H9 (cell line): ENCODE data around the gene VEZF1. TPM values are rescaled to one million over a fixed set of nuclear protein-coding genes. Genes with fewer than 3 reads are reported as not detected.

Experiments
- DNase-seq: peaks from one replicate; pipeline ENCODE4 v3.0.0-alpha.2; 2017
- H2AFZ ChIP-seq: one replicate; pipeline ENCODE4 v1.6.1; 2013; ENCODE audit warnings: mild to moderate bottlenecking, low read length, control low read depth, moderate library complexity
- H2AK5ac ChIP-seq: 2 replicates; pipeline ENCODE4 v1.6.1; 2013; ENCODE audit warnings: low read length, control low read depth, mixed read lengths; ENCODE audit not compliant: insufficient read length
- H2BK120ac ChIP-seq: one replicate; pipeline ENCODE4 v1.6.1; 2013; ENCODE audit warnings: low read depth, mild to moderate bottlenecking, low read length, control low read depth, inconsistent platforms; ENCODE audit not compliant: poor library complexity, severe bottlenecking
- H2BK12ac ChIP-seq: 2 replicates; pipeline ENCODE4 v1.6.1; 2013; ENCODE audit warnings: low read length, control low read depth, mixed read lengths, low read depth; ENCODE audit not compliant: insufficient read length
- H2BK15ac ChIP-seq: 2 replicates; pipeline ENCODE4 v1.6.1; 2013; ENCODE audit warnings: low read depth, low read length, control low read depth
- H2BK20ac ChIP-seq: one replicate; pipeline ENCODE4 v1.6.1; 2013; ENCODE audit warnings: low read depth, mild to moderate bottlenecking, low read length, control low read depth, inconsistent platforms; ENCODE audit not compliant: poor library complexity, severe bottlenecking
- H2BK5ac ChIP-seq: 2 replicates; pipeline ENCODE4 v1.6.1; 2013; ENCODE audit warnings: low read length, control low read depth, mixed read lengths; ENCODE audit not compliant: insufficient read length
- H3K14ac ChIP-seq: 2 replicates; pipeline ENCODE4 v1.6.1; 2013; ENCODE audit warnings: low read length, control low read depth; ENCODE audit not compliant: insufficient read depth
- H3K18ac ChIP-seq: 2 replicates; pipeline ENCODE4 v1.6.1; 2013; ENCODE audit warnings: low read depth, mild to moderate bottlenecking, mixed read lengths, low read length, control low read depth; ENCODE audit not compliant: insufficient read length
- H3K23ac ChIP-seq: 2 replicates; pipeline ENCODE4 v1.6.1; 2013; ENCODE audit warnings: low read length, control low read depth, mixed read lengths, low read depth; ENCODE audit not compliant: insufficient read length
- H3K23me2 ChIP-seq: 2 replicates; pipeline ENCODE4 v1.6.1; 2013; ENCODE audit warnings: low read depth, mild to moderate bottlenecking, mixed read lengths, low read length, control low read depth; ENCODE audit not compliant: insufficient read length, poor library complexity, severe bottlenecking
- H3K27ac ChIP-seq: 2 replicates; pipeline ENCODE4 v1.5.1; 2013; ENCODE audit warnings: low read length, control low read depth, mixed read lengths, low read depth; ENCODE audit not compliant: insufficient read length
- H3K27me3 ChIP-seq: 2 replicates; pipeline ENCODE4 v1.6.1; 2013; ENCODE audit warnings: low read length, control low read depth, inconsistent platforms; ENCODE audit not compliant: insufficient read depth
- H3K4ac ChIP-seq: 2 replicates; pipeline ENCODE4 v1.6.1; 2013; ENCODE audit warnings: low read depth, mild to moderate bottlenecking, control low read depth, inconsistent platforms, low read length, moderate library complexity
- H3K4me1 ChIP-seq: 2 replicates; pipeline ENCODE4 v1.6.1; 2013; ENCODE audit warnings: low read length, control low read depth, inconsistent platforms; ENCODE audit not compliant: insufficient read depth
- H3K4me2 ChIP-seq: 2 replicates; pipeline ENCODE4 v1.6.1; 2013; ENCODE audit warnings: low read length, control low read depth, mixed read lengths; ENCODE audit not compliant: insufficient read length, insufficient read depth
- H3K56ac ChIP-seq: 2 replicates; pipeline ENCODE4 v1.6.1; 2013; ENCODE audit warnings: low read depth, mild to moderate bottlenecking, mixed read lengths, low read length, control low read depth; ENCODE audit not compliant: insufficient read length
- H3K79me1 ChIP-seq: 2 replicates; pipeline ENCODE4 v1.6.1; 2013; ENCODE audit warnings: low read depth, mild to moderate bottlenecking, moderate library complexity, low read length, control low read depth, inconsistent platforms; ENCODE audit not compliant: insufficient read depth, poor library complexity, severe bottlenecking
- H3K79me2 ChIP-seq: 2 replicates; pipeline ENCODE4 v1.6.1; 2013; ENCODE audit warnings: low read length, control low read depth, inconsistent platforms; ENCODE audit not compliant: insufficient read depth
- H3K9ac ChIP-seq: 2 replicates; pipeline ENCODE4 v1.6.1; 2013; ENCODE audit warnings: low read length, control low read depth, mixed read lengths; ENCODE audit not compliant: insufficient read length; ENCODE audit errors: extremely low read depth
- H3K9me3 ChIP-seq: one replicate; pipeline ENCODE4 v1.6.1; 2013; ENCODE audit warnings: low read depth, low read length, inconsistent platforms; ENCODE audit not compliant: control insufficient read depth
- H3T11ph ChIP-seq: one replicate; pipeline ENCODE4 v1.6.1; 2013; ENCODE audit warnings: mild to moderate bottlenecking, low read length, control low read depth, inconsistent platforms
- H4K20me1 ChIP-seq: one replicate; pipeline ENCODE4 v1.6.1; 2013; ENCODE audit not compliant: control insufficient read depth, insufficient read length, insufficient read depth
- H4K5ac ChIP-seq: 2 replicates; pipeline ENCODE4 v1.6.1; 2013; ENCODE audit warnings: low read depth, mild to moderate bottlenecking, mixed read lengths, low read length, control low read depth; ENCODE audit not compliant: insufficient read length
- H4K8ac ChIP-seq: replicated peaks from 2 replicates; pipeline ENCODE4 v1.6.1; 2013; ENCODE audit warnings: low read length, control low read depth, mixed read lengths, low read depth; ENCODE audit not compliant: insufficient read length
- H4K91ac ChIP-seq: 2 replicates; pipeline ENCODE4 v1.6.1; 2013; ENCODE audit warnings: low read depth, mild to moderate bottlenecking, moderate library complexity, mixed read lengths, low read length, control low read depth; ENCODE audit not compliant: insufficient read length
- H3K27ac Mint-ChIP-seq, 3 experiments: 2 replicates in 2 of 3; 3 replicates in 1 of 3; pipeline ENCODE4 v1.8.0; 2020 to 2021; ENCODE audit warnings: mixed read lengths in 3 of 3, mild to moderate bottlenecking in 1 of 3, moderate library complexity in 1 of 3
- H3K27me3 Mint-ChIP-seq: 2 replicates; pipeline ENCODE4 v1.8.0; 2021; ENCODE audit warnings: low read depth, mild to moderate bottlenecking, moderate library complexity, mixed read lengths
- H3K36me3 Mint-ChIP-seq, 3 experiments: 2 replicates in 2 of 3; 3 replicates in 1 of 3; pipeline ENCODE4 v1.8.0; 2020 to 2021; ENCODE audit warnings: low read depth in 3 of 3, mixed read lengths in 3 of 3; ENCODE audit not compliant: insufficient read depth in 1 of 3
- H3K4me1 Mint-ChIP-seq, 2 experiments: 2 replicates each; pipeline ENCODE4 v1.8.0; 2020; ENCODE audit warnings: mixed read lengths in 2 of 2
- H3K4me3 Mint-ChIP-seq, 2 experiments: 2 replicates in 1 of 2; 3 replicates in 1 of 2; pipeline ENCODE4 v1.8.0; 2020 to 2021; ENCODE audit warnings: mild to moderate bottlenecking in 2 of 2, mixed read lengths in 2 of 2, moderate library complexity in 1 of 2
- H3K9me3 Mint-ChIP-seq, 2 experiments: 2 replicates in 1 of 2; 3 replicates in 1 of 2; pipeline ENCODE4 v1.8.0; 2020; ENCODE audit warnings: mild to moderate bottlenecking in 2 of 2, mixed read lengths in 2 of 2, moderate library complexity in 1 of 2
- CTCF ChIP-seq: fragments of 200-600 bp; sonication (generic); conservative IDR thresholded peaks from 3 replicates; pipeline ENCODE4 v1.8.0; 2021; ENCODE audit warnings: antibody characterized with exemption, mild to moderate bottlenecking
- total RNA-seq: library from RNA; stranded (reverse); gene quantifications from 2 replicates; pipeline ENCODE4 v1.2.1, GENCODE V29; 2021

Gene VEZF1
- total RNA-seq, 1 experiment from 2014 or later, result 58.1 TPM

GRCh38 chr17:57999010-57999495 lies 11.0 kb upstream of the VEZF1 start:
- H3K36me3 Mint-ChIP-seq, result peaks cover 19 to 65% (median 45%) of the 10 kb centered on the region in 3 experiments
- H3K4me3 Mint-ChIP-seq, result no peak overlapping the region
- Histone ChIP-seq H4K8ac (no peak overlapping the region), H3K27me3 (no peaks in the 10 kb centered on the region), H2BK15ac (no peak overlapping the region), H3K14ac (no peak overlapping the region), H3K79me2 (no peaks in the 10 kb centered on the region), H3K27ac (no peak overlapping the region), H3K9ac (no peak overlapping the region), H3K18ac (no peak overlapping the region), H3K4me2 (no peak overlapping the region), H4K20me1 (no peaks in the 10 kb centered on the region), H3K56ac (no peak overlapping the region), H3K23ac (no peak overlapping the region), H4K5ac (no peak overlapping the region), H4K91ac (no peak overlapping the region), H2BK12ac (no peak overlapping the region), H3K23me2 (no peaks in the 10 kb centered on the region), H2BK120ac (no peak overlapping the region), H3K4ac (no peak overlapping the region), H2AK5ac (no peak overlapping the region), H2BK5ac (no peak overlapping the region), H2BK20ac (no peak overlapping the region), H3K79me1 (no peaks in the 10 kb centered on the region), H2AFZ (no peak overlapping the region), H3K4me1 (no peaks in the 10 kb centered on the region), H3K9me3 (no peaks in the 10 kb centered on the region), H3T11ph (no peak overlapping the region)
- no peak for DNase-seq
- TF ChIP-seq CTCF, result no peak
- peak overlapping the region in 1 of 3 experiments; percentile 61; a peak in 1 of 7 replicates for H3K27ac Mint-ChIP-seq
- no peaks in the 10 kb centered on the region for H3K27me3 Mint-ChIP-seq
- no peaks in the 10 kb centered on the region for H3K9me3 Mint-ChIP-seq
- peaks cover 27 to 30% of the 10 kb centered on the region in 2 experiments for H3K4me1 Mint-ChIP-seq
